ENCODE results near the gene TSPAN4. TPM values are rescaled to one million over a fixed set of nuclear protein-coding genes. Genes with fewer than 3 reads are reported as not detected.

The TSPAN4 gene
- total and polyA plus RNA-seq, 11 donors, result 22.7 to 93.0 (median 31.3) TPM

GRCh38 chr11:827146-827896, 15.3 kb upstream of the TSPAN4 start:
- 4 to 15% (median 7%) methylated on average over 19 to 66 of the region's 66 CpGs for WGBS, 4 donors
- Histone ChIP-seq H3K36me3 (peaks cover 0 to 34% (median 29%) of the 10 kb centered on the region in 9 donors), H3K4me1 (peaks cover 0 to 78% (median 60%) of the 10 kb centered on the region in 12 donors), H3K27me3 (peaks cover 0 to 38% (median 0%) of the 10 kb centered on the region in 9 donors), H3K4me3 (peak overlapping the region; percentile 39 to 69 (median 60)), H3K27ac (peak overlapping the region; percentile 71 to 91 (median 83)), H3K9me3 (no peaks in the 10 kb centered on the region)
- TF ChIP-seq POLR2A (IDR thresholded peaks at IDR 0.05), result no peak
- TF ChIP-seq CTCF (IDR thresholded peaks at IDR 0.05), result no peak
- ATAC-seq, result peak in 3 of 4 donors; percentile 4 to 10 (median 10)
- intact Hi-C loops (cut with DNase I), result no loop called here
- DNase-seq, result peak in 1 of 5 donors; percentile 47

- TF ChIP-seq POLR2A (IDR thresholded peaks at IDR 0.05) (no peak), CTCF (IDR thresholded peaks at IDR 0.05) (no peak)
- WGBS, 4 donors, result 46 to 57% (median 50%) methylated on average over 5 of the region's 5 CpGs
- H3K4me3 ChIP-seq, result peak within 1 kb of the TSS; percentile 39 to 69 (median 60)
- H3K4me1 ChIP-seq, result peaks cover 0 to 78% (median 61%) of the 10 kb centered on the region in 12 donors
- peaks cover 0 to 29% (median 24%) of the 10 kb centered on the region in 9 donors for H3K36me3 ChIP-seq
- DNase-seq (no peak), ATAC-seq (no peak)
- no peaks in the 10 kb centered on the region for H3K9me3 ChIP-seq
- intact Hi-C loops (cut with DNase I), result no loop called here
- peaks cover 0 to 39% (median 0%) of the 10 kb centered on the region in 9 donors for H3K27me3 ChIP-seq
- H3K27ac ChIP-seq, result peak within 1 kb of the TSS; percentile 71 to 91 (median 83)
These were observed 14.8 kb upstream of the TSPAN4 start, which contains the start of gene CRACR2B for GRCh38 chr11:827897-828192. Gene CRACR2B (plus strand): TSS chr11:827919. CDS start chr11:828608, 689 bp downstream.

GRCh38 chr11:828506-829175, 14.0 kb upstream of the TSPAN4 start:
- DNase-seq (no peak), ATAC-seq (no peak)
- TF ChIP-seq POLR2A (IDR thresholded peaks at IDR 0.05) (no peak), CTCF (IDR thresholded peaks at IDR 0.05) (no peak)
- H3K27ac ChIP-seq, result peak overlapping the region; percentile 71 to 91 (median 83)
- intact Hi-C loops (cut with DNase I), result no loop called here
- peaks cover 0 to 77% (median 63%) of the 10 kb centered on the region in 12 donors for H3K4me1 ChIP-seq
- peaks cover 0 to 21% (median 18%) of the 10 kb centered on the region in 9 donors for H3K36me3 ChIP-seq
- no peaks in the 10 kb centered on the region for H3K9me3 ChIP-seq
- peaks cover 0 to 39% (median 0%) of the 10 kb centered on the region in 9 donors for H3K27me3 ChIP-seq
- 54 to 67% (median 63%) methylated on average over 14 to 21 of the region's 21 CpGs for WGBS, 4 donors
- peak overlapping the region; percentile 1 to 59 (median 50) for H3K4me3 ChIP-seq

Measured in heart left ventricle (tissue), 16 donors.